Duodenal mucosa (tissue), 2 donors: ENCODE results near the gene NLN.

ENCODE experiments used
- H3K27ac ChIP-seq: one replicate; pipeline ENCODE4 v1.7.0; 2013; ENCODE audit warnings: low read depth, low read length
- H3K27me3 ChIP-seq, 2 donors: one replicate each; pipeline ENCODE4 v1.7.0; 2013; ENCODE audit warnings: low read length in 2 of 2, control low read depth in 1 of 2; ENCODE audit not compliant: insufficient read depth in 2 of 2, control insufficient read depth in 1 of 2
- H3K36me3 ChIP-seq, 2 donors: one replicate each; pipeline ENCODE4 v1.7.0; 2013; ENCODE audit warnings: low read length in 2 of 2, control low read depth in 1 of 2; ENCODE audit not compliant: insufficient read depth in 2 of 2, control insufficient read depth in 1 of 2
- H3K4me1 ChIP-seq, 2 donors: one replicate each; pipeline ENCODE4 v1.7.0; 2013; ENCODE audit warnings: low read length in 2 of 2, control low read depth in 1 of 2; ENCODE audit not compliant: insufficient read depth in 2 of 2, control insufficient read depth in 1 of 2
- H3K4me3 ChIP-seq, 2 donors: one replicate each; pipeline ENCODE4 v1.7.0; 2013; ENCODE audit warnings: low read length in 2 of 2, low read depth in 1 of 2
- H3K9ac ChIP-seq, 2 donors: one replicate each; pipeline ENCODE4 v1.7.0; 2013; ENCODE audit warnings: low read length in 2 of 2, low read depth in 1 of 2
- H3K9me3 ChIP-seq, 2 donors: one replicate each; pipeline ENCODE4 v1.7.0; 2013; ENCODE audit warnings: low read length in 2 of 2, control low read depth in 1 of 2; ENCODE audit not compliant: control insufficient read depth in 1 of 2

Gene NLN

DNA sequence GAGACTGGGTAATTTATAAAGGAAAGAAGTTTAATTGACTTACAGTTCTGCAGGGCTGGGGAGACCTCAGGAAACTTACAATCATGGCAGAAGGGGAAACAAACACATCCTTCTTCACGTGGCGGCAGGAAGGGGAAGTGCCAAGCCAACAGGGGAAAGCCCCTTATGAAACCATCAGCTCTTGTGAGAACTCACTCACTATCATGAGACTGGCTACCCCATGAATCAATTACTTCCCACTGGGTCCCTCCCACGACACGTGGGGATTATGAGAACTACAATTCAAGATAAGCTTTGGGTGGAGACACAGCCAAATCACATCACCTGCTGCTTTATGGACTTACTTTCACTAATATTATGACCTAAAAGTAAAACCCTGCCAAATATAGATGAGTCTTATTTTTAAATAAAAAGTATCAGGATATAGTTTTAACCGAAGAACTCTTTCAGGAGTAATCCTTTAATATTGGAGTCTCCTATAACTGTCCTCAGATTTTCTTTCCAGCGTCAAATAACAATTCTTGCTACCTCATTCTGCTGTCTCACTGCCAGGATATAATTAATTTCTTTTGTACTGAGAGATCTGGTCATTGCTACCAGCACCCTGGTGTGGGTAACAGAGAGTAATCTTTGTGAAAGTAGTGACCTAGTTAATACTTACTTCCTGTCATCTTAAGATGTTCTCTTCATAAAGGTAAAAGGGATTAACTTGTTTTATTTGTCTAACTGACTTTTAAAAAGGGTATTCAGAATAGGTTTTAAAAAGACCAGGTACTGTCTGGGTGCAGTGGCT lies 68.6 kb downstream of the NLN start:
- H3K9me3 ChIP-seq, result no peaks in the 10 kb centered on the region
- H3K4me3 ChIP-seq, result no peak overlapping the region
- no peak overlapping the region for H3K9ac ChIP-seq
- no peaks in the 10 kb centered on the region for H3K4me1 ChIP-seq
- H3K36me3 ChIP-seq, result peaks cover 0 to 3% of the 10 kb centered on the region in 2 donors
- H3K27me3 ChIP-seq, result no peaks in the 10 kb centered on the region
- no peak overlapping the region for H3K27ac ChIP-seq

- Histone ChIP-seq H3K4me1 (no peaks in the 10 kb centered on the region), H3K27me3 (no peaks in the 10 kb centered on the region), H3K9me3 (no peaks in the 10 kb centered on the region), H3K27ac (no peak overlapping the region), H3K4me3 (no peak overlapping the region), H3K9ac (no peak overlapping the region), H3K36me3 (no peaks in the 10 kb centered on the region)
These were observed 70.0 kb downstream of the NLN start for GRCh38 chr5:65791712-65792673.

DNA sequence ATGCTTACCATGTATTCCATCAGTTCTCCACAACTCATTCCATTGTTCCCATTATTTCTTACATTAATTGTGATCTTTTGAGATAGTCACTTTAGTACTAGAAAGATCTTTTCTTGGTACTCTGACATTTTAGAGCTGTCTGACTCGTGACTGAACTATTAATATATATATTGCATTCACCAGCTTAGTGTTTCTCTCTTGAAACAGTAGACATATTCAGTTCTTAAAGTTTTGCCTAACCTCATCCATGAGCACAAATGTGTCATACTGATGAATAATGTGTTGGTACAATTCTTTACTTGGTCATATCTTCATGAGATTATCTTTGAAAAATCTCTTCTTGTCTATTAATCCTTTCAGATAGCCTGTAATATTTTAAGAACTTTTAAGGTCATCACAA lies 74.3 kb downstream of the NLN start:
- Histone ChIP-seq H3K36me3 (no peaks in the 10 kb centered on the region), H3K9ac (no peak overlapping the region), H3K4me1 (no peaks in the 10 kb centered on the region), H3K9me3 (no peaks in the 10 kb centered on the region), H3K27ac (no peak overlapping the region), H3K4me3 (no peak overlapping the region), H3K27me3 (no peaks in the 10 kb centered on the region)

DNA sequence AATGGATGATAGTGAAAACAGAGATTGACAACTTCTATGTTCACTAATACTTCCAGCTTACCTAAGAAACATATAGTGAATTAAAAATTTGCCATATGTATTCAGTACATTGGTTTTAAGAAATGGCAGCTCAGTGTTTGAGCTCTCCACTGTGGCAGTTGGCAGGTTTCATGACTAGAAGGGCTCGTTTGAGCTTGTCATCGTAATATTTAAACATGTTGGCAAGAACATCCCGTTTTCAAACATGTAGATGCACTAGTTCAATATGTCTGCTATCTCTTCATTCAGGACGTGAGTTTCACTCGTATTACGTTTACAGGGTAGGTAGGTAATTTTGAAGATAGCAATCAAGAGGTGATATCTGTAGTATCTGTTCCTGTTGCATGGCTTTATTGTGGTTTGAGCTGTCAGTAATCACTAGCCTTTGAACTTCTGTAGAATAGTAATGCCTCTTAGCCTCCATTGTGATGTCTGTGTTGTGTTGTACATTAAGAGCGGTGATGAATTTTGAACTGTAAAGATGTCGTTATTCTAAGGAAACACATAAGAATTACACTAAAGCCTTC lies 74.8 kb downstream of the NLN start:
- Histone ChIP-seq H3K4me1 (no peaks in the 10 kb centered on the region), H3K27ac (no peak overlapping the region), H3K27me3 (no peaks in the 10 kb centered on the region), H3K9ac (no peak overlapping the region), H3K36me3 (no peaks in the 10 kb centered on the region), H3K4me3 (no peak overlapping the region), H3K9me3 (no peaks in the 10 kb centered on the region)

DNA sequence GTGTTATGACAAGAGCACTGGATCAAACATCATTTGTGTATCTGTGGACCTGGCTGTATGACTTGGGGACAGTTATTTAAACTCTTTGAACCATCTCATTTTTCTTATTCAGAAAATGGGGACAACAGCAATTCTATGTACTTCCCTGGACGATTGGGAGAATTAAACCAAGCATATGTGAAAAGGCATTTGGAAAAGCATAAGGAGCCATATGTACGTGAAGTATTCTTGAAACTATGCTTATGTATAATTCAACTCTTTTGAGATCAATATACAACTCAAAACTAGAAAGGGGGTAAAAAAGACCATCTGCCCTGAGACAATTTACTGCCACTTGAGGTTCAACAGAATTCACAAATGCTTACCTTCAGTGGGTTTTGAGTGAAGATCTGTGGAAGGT lies 75.5 kb downstream of the NLN start:
- Histone ChIP-seq H3K27me3 (no peaks in the 10 kb centered on the region), H3K9ac (no peak overlapping the region), H3K4me3 (no peak overlapping the region), H3K4me1 (no peaks in the 10 kb centered on the region), H3K9me3 (peaks cover 0 to under 1% of the 10 kb centered on the region in 2 donors), H3K27ac (no peak overlapping the region), H3K36me3 (no peaks in the 10 kb centered on the region)

GRCh38 chr5:65799857-65800256 lies 77.9 kb downstream of the NLN start:
- no peaks in the 10 kb centered on the region for H3K27me3 ChIP-seq
- no peaks in the 10 kb centered on the region for H3K36me3 ChIP-seq
- H3K9ac ChIP-seq, result no peak overlapping the region
- peaks cover 0 to 8% of the 10 kb centered on the region in 2 donors for H3K9me3 ChIP-seq
- H3K27ac ChIP-seq, result no peak overlapping the region
- H3K4me3 ChIP-seq, result no peak overlapping the region
- H3K4me1 ChIP-seq, result no peaks in the 10 kb centered on the region

- no peaks in the 10 kb centered on the region for H3K27me3 ChIP-seq
- no peaks in the 10 kb centered on the region for H3K36me3 ChIP-seq
- no peak overlapping the region for H3K4me3 ChIP-seq
- no peak overlapping the region for H3K9ac ChIP-seq
- no peak overlapping the region for H3K27ac ChIP-seq
- H3K9me3 ChIP-seq, result peaks cover 0 to 8% of the 10 kb centered on the region in 2 donors
- no peaks in the 10 kb centered on the region for H3K4me1 ChIP-seq
These were observed 78.8 kb downstream of the NLN start for GRCh38 chr5:65800775-65801174.

GRCh38 chr5:65801352-65801783 lies 79.4 kb downstream of the NLN start:
- Histone ChIP-seq H3K4me1 (no peaks in the 10 kb centered on the region), H3K9ac (no peak overlapping the region), H3K4me3 (no peak overlapping the region), H3K27ac (no peak overlapping the region), H3K9me3 (peaks cover 0 to 8% of the 10 kb centered on the region in 2 donors), H3K36me3 (no peaks in the 10 kb centered on the region), H3K27me3 (no peaks in the 10 kb centered on the region)

GRCh38 chr5:65802080-65802479 lies 80.1 kb downstream of the NLN start:
- no peak overlapping the region for H3K27ac ChIP-seq
- no peaks in the 10 kb centered on the region for H3K27me3 ChIP-seq
- H3K4me1 ChIP-seq, result no peaks in the 10 kb centered on the region
- H3K36me3 ChIP-seq, result no peaks in the 10 kb centered on the region
- H3K4me3 ChIP-seq, result no peak overlapping the region
- H3K9me3 ChIP-seq, result peaks cover 0 to 8% of the 10 kb centered on the region in 2 donors
- H3K9ac ChIP-seq, result no peak overlapping the region

DNA sequence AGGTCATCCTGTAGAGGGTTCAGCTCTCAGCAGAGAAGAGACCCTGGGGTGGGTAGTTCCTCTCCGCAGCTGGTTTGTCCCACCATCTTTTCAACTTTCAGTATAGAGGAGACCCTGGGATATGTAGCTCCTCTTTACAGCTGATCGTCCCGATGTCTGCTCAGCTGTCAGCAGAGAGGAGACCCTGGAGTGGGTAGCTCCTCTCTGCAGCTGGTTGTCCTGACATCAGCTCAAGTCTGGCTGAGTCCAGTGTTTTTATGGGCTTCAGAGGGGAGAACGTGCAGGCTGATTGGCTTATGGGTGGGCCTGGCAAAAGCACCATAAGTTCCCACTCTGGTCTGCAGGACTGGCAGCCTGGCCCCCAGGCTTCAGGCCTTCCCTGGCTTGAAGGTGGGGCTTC lies 80.8 kb downstream of the NLN start:
- no peaks in the 10 kb centered on the region for H3K4me1 ChIP-seq
- H3K4me3 ChIP-seq, result no peak overlapping the region
- peaks cover 0 to 8% of the 10 kb centered on the region in 2 donors for H3K9me3 ChIP-seq
- no peaks in the 10 kb centered on the region for H3K27me3 ChIP-seq
- H3K9ac ChIP-seq, result no peak overlapping the region
- no peak overlapping the region for H3K27ac ChIP-seq
- H3K36me3 ChIP-seq, result no peaks in the 10 kb centered on the region
